ENCODE data around the gene GNL2. TPM values are rescaled to one million over a fixed set of nuclear protein-coding genes. Genes with fewer than 3 reads are reported as not detected.
A peak's percentile ranks its signal among the peaks of the same experiment; 100 is the strongest.
"Not testable (repeated sequence)": the region's sequence is repeated elsewhere in the genome, so short reads cannot be mapped to it uniquely, and the experiment has no call there.

GNL2 gene
- total RNA-seq, 2 donors from 2014 or later, result 28.4 to 35.9 TPM

DNA sequence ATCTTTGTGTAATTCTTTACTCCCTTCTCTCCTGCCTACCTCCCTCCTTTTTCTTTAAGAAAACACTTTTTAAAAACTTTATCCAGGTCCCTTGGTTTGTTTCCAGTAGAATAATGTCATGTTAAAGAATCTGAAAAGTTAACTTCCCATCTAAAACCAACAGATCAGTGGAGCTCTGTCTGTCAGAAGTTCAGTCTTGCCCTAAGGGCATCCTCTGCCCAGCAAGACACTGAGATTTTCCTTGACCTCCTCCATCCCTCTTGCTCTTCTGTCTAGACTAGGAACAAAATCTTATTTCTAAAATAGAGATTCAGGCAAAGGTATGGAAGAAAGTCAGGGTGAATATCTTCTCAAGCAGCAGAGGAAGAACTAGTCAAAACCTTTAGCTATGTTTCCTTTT lies 5.7 kb upstream of the GNL2 start:
- DNase-seq, result no peak
- no peaks in the 10 kb centered on the region for H3K9me3 ChIP-seq
- no peaks in the 10 kb centered on the region for H3K36me3 ChIP-seq
- no peak overlapping the region for H3K9ac ChIP-seq (ENCODE audit: low read depth in 2 of 2, low read length in 2 of 2)
- no peaks in the 10 kb centered on the region for H3K4me1 ChIP-seq
- H3K27ac ChIP-seq, result no peak overlapping the region
- H3K27me3 ChIP-seq, result no peaks in the 10 kb centered on the region
- TF ChIP-seq, protein P1, sequence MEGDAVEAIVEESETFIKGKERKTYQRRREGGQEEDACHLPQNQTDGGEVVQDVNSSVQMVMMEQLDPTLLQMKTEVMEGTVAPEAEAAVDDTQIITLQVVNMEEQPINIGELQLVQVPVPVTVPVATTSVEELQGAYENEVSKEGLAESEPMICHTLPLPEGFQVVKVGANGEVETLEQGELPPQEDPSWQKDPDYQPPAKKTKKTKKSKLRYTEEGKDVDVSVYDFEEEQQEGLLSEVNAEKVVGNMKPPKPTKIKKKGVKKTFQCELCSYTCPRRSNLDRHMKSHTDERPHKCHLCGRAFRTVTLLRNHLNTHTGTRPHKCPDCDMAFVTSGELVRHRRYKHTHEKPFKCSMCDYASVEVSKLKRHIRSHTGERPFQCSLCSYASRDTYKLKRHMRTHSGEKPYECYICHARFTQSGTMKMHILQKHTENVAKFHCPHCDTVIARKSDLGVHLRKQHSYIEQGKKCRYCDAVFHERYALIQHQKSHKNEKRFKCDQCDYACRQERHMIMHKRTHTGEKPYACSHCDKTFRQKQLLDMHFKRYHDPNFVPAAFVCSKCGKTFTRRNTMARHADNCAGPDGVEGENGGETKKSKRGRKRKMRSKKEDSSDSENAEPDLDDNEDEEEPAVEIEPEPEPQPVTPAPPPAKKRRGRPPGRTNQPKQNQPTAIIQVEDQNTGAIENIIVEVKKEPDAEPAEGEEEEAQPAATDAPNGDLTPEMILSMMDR (IDR thresholded peaks at IDR 0.05), result no peak
- intact Hi-C loops (cut with DNase I), result loop anchor here (10.0 kb wide), 1 partner anchor 263 kb away; no protein-coding TSS in a partner anchor
- H3K4me3 ChIP-seq, result no peak overlapping the region

DNA sequence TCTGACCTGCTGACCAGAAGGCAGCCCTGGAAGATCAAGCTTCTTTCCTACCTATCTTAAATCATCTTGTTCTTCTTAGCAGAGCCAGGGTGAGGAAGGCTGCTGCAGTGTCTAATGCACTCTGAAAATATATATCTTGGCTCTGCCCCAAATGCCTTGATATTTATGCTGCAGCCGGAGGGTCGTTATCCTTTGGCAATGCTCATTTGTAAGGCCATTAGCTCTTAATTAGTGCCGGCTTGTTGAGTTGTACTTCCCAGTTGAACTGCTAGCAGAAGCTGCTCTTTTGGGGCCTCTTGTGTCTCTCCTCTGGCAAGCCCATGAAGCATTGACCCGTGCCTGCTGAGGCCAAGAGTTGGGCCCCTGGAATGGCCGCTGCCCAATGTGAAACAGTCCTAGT lies 4.2 kb upstream of the GNL2 start:
- H3K9me3 ChIP-seq, result no peaks in the 10 kb centered on the region
- H3K9ac ChIP-seq (ENCODE audit: low read depth in 2 of 2, low read length in 2 of 2), result no peak overlapping the region
- no peaks in the 10 kb centered on the region for H3K36me3 ChIP-seq
- intact Hi-C loops (cut with DNase I), result loop anchor here (5.0 to 10.0 kb wide), 2 partner anchors 43 to 265 kb away; partner anchors contain the start of gene DNALI1
- TF ChIP-seq, protein P1 (IDR thresholded peaks at IDR 0.05), result no peak
- H3K27ac ChIP-seq, result no peak overlapping the region
- no peak overlapping the region for H3K4me3 ChIP-seq
- H3K4me1 ChIP-seq, result no peaks in the 10 kb centered on the region
- no peaks in the 10 kb centered on the region for H3K27me3 ChIP-seq
- no peak for DNase-seq

DNA sequence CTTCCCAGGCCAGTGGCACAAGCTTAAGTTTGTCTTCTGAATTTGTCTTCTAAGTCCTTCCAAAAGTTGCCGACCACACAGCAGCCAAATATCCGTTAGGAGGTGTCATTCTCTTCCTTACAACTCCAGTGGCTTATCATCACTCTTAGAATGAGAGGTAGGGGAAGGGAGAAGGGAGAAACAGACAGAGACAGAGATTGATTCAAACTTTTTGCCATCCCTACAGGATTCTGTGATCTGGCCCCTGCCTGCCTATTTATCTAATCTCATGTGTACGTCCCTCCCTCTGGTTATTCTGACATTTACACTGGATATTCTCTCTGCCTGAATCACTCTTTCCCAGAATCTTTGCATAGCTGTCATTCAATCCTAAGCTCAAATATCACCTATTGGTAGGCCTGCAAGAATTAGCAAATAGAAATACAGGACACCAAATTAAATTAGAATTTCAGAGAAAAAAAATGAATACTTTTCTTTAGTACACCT lies 488 bp upstream of the GNL2 start:
- H3K27me3 ChIP-seq, result no peaks in the 10 kb centered on the region
- intact Hi-C loops (cut with DNase I), result loop anchor here (5.0 kb wide), 1 partner anchor 39 kb away; the partner anchor contains the start of gene DNALI1
- H3K4me3 ChIP-seq, result peak overlapping the region; percentile 81
- peaks cover 13% of the 10 kb centered on the region for H3K4me1 ChIP-seq
- TF ChIP-seq, protein P1 (IDR thresholded peaks at IDR 0.05), result no peak
- no peaks in the 10 kb centered on the region for H3K36me3 ChIP-seq
- H3K9me3 ChIP-seq, result no peaks in the 10 kb centered on the region
- H3K27ac ChIP-seq, result peak overlapping the region; percentile 74
- H3K9ac ChIP-seq (ENCODE audit: low read depth in 2 of 2, low read length in 2 of 2), result peak overlapping the region in 1 of 2 donors; percentile 93
- DNase-seq, result no peak

DNA sequence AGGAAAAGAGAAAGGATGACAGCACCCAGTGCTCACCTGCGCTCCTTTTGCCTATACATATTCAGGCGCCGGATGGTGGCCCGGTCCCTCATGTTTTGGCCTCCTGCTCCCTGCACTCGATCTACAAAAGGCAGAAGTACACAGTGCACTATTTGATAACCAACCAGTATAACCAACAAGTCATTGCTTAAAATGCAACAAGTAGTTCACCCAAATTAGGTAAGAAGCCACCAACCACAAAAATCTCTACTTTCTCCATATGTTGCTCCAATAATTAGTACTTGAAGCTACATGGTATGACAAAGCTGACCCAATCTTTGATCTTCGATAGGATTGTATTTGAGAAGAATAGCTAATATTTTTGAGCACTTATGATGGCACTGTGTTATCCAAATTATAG lies 2.0 kb downstream of the GNL2 start:
- Histone ChIP-seq H3K4me1 (peaks cover 13% of the 10 kb centered on the region), H3K9me3 (no peaks in the 10 kb centered on the region), H3K9ac (ENCODE audit: low read depth in 2 of 2, low read length in 2 of 2) (no peak overlapping the region), H3K27ac (no peak overlapping the region), H3K36me3 (peaks cover 7% of the 10 kb centered on the region), H3K4me3 (no peak overlapping the region), H3K27me3 (no peaks in the 10 kb centered on the region)
- intact Hi-C loops (cut with DNase I), result no loop called here
- DNase-seq, result no peak
- TF ChIP-seq, protein P1 (IDR thresholded peaks at IDR 0.05), result no peak

DNA sequence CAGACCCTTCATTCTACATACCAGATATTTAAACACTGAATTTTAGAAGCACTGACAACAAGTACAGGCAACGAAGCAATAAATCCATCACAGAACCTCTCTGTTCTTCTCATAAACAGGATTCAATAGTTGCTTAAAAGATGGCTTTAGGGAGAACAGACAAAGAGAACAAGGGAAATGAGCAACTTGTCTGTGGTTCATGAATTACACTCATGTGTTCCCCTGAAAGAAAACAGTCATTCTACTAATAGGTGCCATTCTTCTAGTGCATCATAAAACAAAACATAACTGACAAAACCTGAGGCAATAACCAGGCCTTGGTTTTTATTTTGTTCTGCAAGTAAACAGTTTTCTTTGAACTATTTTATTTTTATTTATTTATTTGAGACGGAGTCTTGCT lies 6.8 kb downstream of the GNL2 start:
- TF ChIP-seq, protein P1 (IDR thresholded peaks at IDR 0.05), result no peak
- Histone ChIP-seq H3K27me3 (no peaks in the 10 kb centered on the region), H3K4me3 (no peak overlapping the region), H3K27ac (no peak overlapping the region), H3K9me3 (no peaks in the 10 kb centered on the region), H3K36me3 (peaks cover 10% of the 10 kb centered on the region), H3K9ac (ENCODE audit: low read depth in 2 of 2, low read length in 2 of 2) (no peak overlapping the region), H3K4me1 (peaks cover 4% of the 10 kb centered on the region)
- intact Hi-C loops (cut with DNase I), result no loop called here
- DNase-seq, result no peak

DNA sequence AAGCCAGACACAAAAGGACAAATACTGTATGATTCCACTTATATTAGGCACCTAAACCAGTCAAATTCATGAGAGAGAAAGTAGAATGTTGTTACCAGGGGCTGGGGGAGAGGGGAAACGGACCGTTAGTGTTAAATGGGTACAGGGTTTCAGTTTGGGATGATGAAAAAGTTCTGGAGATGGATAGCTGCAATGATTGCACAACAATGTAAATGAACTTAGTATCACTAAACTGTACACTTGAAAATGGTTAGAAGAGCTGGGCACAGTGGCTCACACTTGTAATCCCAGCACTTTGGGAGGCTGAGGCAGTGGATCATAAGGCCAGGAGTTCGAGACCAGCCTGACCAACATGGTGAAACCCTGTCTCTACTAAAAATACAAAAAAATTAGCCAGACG lies 11.2 kb downstream of the GNL2 start:
- H3K9me3 ChIP-seq; H3K36me3 ChIP-seq; H3K4me1 ChIP-seq; H3K4me3 ChIP-seq; intact Hi-C loops (cut with DNase I); H3K9ac ChIP-seq (ENCODE audit: low read depth in 2 of 2, low read length in 2 of 2); H3K27ac ChIP-seq; H3K27me3 ChIP-seq; DNase-seq: not testable (repeated sequence)

Measured in colonic mucosa (tissue), 4 donors.